Endodermal cell (in vitro differentiated cells): ENCODE measurements around the gene F3. TPM values are rescaled to one million over a fixed set of nuclear protein-coding genes. Genes with fewer than 3 reads are reported as not detected.

Experiments used
- DNase-seq: peaks from one replicate; pipeline ENCODE4 v3.0.0-alpha.2; 2017
- H3K27ac ChIP-seq: 2 replicates; pipeline ENCODE4 v1.5.1; 2013; ENCODE audit warnings: mild to moderate bottlenecking, low read depth, low read length, moderate library complexity
- H3K27me3 ChIP-seq: 2 replicates; pipeline ENCODE4 v1.6.1; 2013; ENCODE audit warnings: mild to moderate bottlenecking, low read length, moderate library complexity; ENCODE audit not compliant: insufficient read depth, control insufficient read depth, poor library complexity, severe bottlenecking
- H3K36me3 ChIP-seq: 2 replicates; pipeline ENCODE4 v1.7.0; 2013; ENCODE audit warnings: mild to moderate bottlenecking, low read length, moderate library complexity; ENCODE audit not compliant: control insufficient read depth, insufficient read depth
- H3K4me1 ChIP-seq: one replicate; pipeline ENCODE4 v1.7.0; 2013; ENCODE audit warnings: low read length; ENCODE audit not compliant: control insufficient read depth, insufficient read depth
- H3K4me3 ChIP-seq: 2 replicates; pipeline ENCODE4 v1.5.1; 2013; ENCODE audit warnings: mild to moderate bottlenecking, low read length, moderate library complexity
- H3K9ac ChIP-seq: 2 replicates; pipeline ENCODE4 v1.6.1; 2013; ENCODE audit warnings: mild to moderate bottlenecking, low read length, moderate library complexity; ENCODE audit not compliant: poor library complexity, severe bottlenecking; ENCODE audit errors: extremely low read depth
- H3K9me3 ChIP-seq: 2 replicates; pipeline ENCODE4 v1.6.1; 2013; ENCODE audit warnings: mild to moderate bottlenecking, low read length, moderate library complexity; ENCODE audit not compliant: control insufficient read depth
- H3K27ac Mint-ChIP-seq: 2 replicates; pipeline ENCODE4 v1.8.0; 2020; ENCODE audit warnings: mixed read lengths
- H3K27me3 Mint-ChIP-seq: 2 replicates; pipeline ENCODE4 v1.8.0; 2021; ENCODE audit warnings: mild to moderate bottlenecking, mixed read lengths; ENCODE audit not compliant: insufficient read depth
- H3K36me3 Mint-ChIP-seq: 2 replicates; pipeline ENCODE4 v1.8.0; 2020; ENCODE audit warnings: low read depth, mixed read lengths
- H3K4me1 Mint-ChIP-seq: 2 replicates; pipeline ENCODE4 v1.8.0; 2020; ENCODE audit warnings: mixed read lengths
- H3K4me3 Mint-ChIP-seq: 2 replicates; pipeline ENCODE4 v1.8.0; 2020; ENCODE audit warnings: mild to moderate bottlenecking, moderate library complexity, mixed read lengths
- H3K9me3 Mint-ChIP-seq: 2 replicates; pipeline ENCODE4 v1.8.0; 2020; ENCODE audit warnings: mild to moderate bottlenecking, mixed read lengths
- WGBS, 2 experiments: methylation state at CpG; one replicate each; pipeline versions ENCODE4 v1.1.5 to v1.1.7; 2013; ENCODE audit warnings: missing lambda C conversion rate in 2 of 2, mixed read lengths in 1 of 2; ENCODE audit not compliant: insufficient coverage in 1 of 2, insufficient read length in 1 of 2; 5-methylcytosine and 5-hydroxymethylcytosine counted together
- total RNA-seq, 2 donors: library from RNA; stranded (reverse); fragmentation: NEBNext Ultra II Directional in 1 of 2; extraction: Animal tissue kit (Norgen Biotek cat#: 25700) in 1 of 2; gene quantifications; 2 replicates in 1 of 2; 3 replicates in 1 of 2; pipeline ENCODE4 v1.2.1, GENCODE V29; 2021
- TF ChIP-seq, protein P1 (sequence below): fragments of 200-600 bp; sonication (generic); conservative IDR thresholded peaks from 2 replicates; pipeline ENCODE4 v1.5.0; 2021; ENCODE audit warnings: antibody characterized with exemption, mild to moderate bottlenecking

Gene F3
- total RNA-seq, 2 donors from 2014 or later, result 27.6 to 38.1 TPM

- Mint-ChIP-seq H3K27ac (no peak overlapping the region), H3K27me3 (no peaks in the 10 kb centered on the region)
- DNase-seq, result no peak
Measured at GRCh38 chr1:94550800-94551241, 9.3 kb upstream of the F3 start.

GRCh38 chr1:94550396-94550795 lies 8.8 kb upstream of the F3 start:
- Mint-ChIP-seq H3K27me3 (no peaks in the 10 kb centered on the region), H3K9me3 (peaks cover 4% of the 10 kb centered on the region), H3K27ac (no peak overlapping the region), H3K4me3 (no peak overlapping the region), H3K36me3 (no peaks in the 10 kb centered on the region), H3K4me1 (peaks cover 59% of the 10 kb centered on the region)
- no peak for DNase-seq
- Histone ChIP-seq H3K9ac (no peak overlapping the region), H3K27me3 (no peaks in the 10 kb centered on the region), H3K4me1 (peaks cover 31% of the 10 kb centered on the region), H3K9me3 (peaks cover 10% of the 10 kb centered on the region), H3K4me3 (no peak overlapping the region), H3K36me3 (no peaks in the 10 kb centered on the region), H3K27ac (no peak overlapping the region)
- TF ChIP-seq, protein P1, sequence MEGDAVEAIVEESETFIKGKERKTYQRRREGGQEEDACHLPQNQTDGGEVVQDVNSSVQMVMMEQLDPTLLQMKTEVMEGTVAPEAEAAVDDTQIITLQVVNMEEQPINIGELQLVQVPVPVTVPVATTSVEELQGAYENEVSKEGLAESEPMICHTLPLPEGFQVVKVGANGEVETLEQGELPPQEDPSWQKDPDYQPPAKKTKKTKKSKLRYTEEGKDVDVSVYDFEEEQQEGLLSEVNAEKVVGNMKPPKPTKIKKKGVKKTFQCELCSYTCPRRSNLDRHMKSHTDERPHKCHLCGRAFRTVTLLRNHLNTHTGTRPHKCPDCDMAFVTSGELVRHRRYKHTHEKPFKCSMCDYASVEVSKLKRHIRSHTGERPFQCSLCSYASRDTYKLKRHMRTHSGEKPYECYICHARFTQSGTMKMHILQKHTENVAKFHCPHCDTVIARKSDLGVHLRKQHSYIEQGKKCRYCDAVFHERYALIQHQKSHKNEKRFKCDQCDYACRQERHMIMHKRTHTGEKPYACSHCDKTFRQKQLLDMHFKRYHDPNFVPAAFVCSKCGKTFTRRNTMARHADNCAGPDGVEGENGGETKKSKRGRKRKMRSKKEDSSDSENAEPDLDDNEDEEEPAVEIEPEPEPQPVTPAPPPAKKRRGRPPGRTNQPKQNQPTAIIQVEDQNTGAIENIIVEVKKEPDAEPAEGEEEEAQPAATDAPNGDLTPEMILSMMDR, result no peak
- WGBS, 2 experiments, result 87 to 93% methylated on average over 5 to 6 of the region's 6 CpGs

More at GRCh38 chr1:94550800-94551241, 9.3 kb upstream of the F3 start:
- Histone ChIP-seq H3K27me3 (no peaks in the 10 kb centered on the region), H3K4me1 (peaks cover 31% of the 10 kb centered on the region), H3K9me3 (peaks cover 10% of the 10 kb centered on the region), H3K9ac (no peak overlapping the region), H3K4me3 (no peak overlapping the region), H3K27ac (no peak overlapping the region), H3K36me3 (no peaks in the 10 kb centered on the region)
- Mint-ChIP-seq H3K4me1 (peaks cover 62% of the 10 kb centered on the region), H3K36me3 (no peaks in the 10 kb centered on the region), H3K9me3 (peaks cover 4% of the 10 kb centered on the region), H3K4me3 (no peak overlapping the region)
- 86 to 92% methylated on average over 5 of the region's 5 CpGs for WGBS, 2 experiments
- TF ChIP-seq, protein P1, result no peak

- Histone ChIP-seq H3K9me3 (peaks cover 10% of the 10 kb centered on the region), H3K27ac (no peak overlapping the region), H3K36me3 (no peaks in the 10 kb centered on the region), H3K9ac (no peak overlapping the region), H3K4me3 (no peak overlapping the region), H3K4me1 (peaks cover 35% of the 10 kb centered on the region), H3K27me3 (no peaks in the 10 kb centered on the region)
- peaks cover 57% of the 10 kb centered on the region for H3K4me1 Mint-ChIP-seq
- no peak overlapping the region for H3K4me3 Mint-ChIP-seq
- H3K9me3 Mint-ChIP-seq, result peaks cover 4% of the 10 kb centered on the region
- no peaks in the 10 kb centered on the region for H3K27me3 Mint-ChIP-seq
- whole genome bisulfite sequencing, 2 experiments, result 90 to 94% methylated on average over 2 to 5 of the region's 5 CpGs
- no peak overlapping the region for H3K27ac Mint-ChIP-seq
- H3K36me3 Mint-ChIP-seq, result no peaks in the 10 kb centered on the region
- no peak for DNase-seq
- TF ChIP-seq, protein P1, result no peak
Measured at GRCh38 chr1:94549706-94550105, 8.1 kb upstream of the F3 start.
